OCI-LY7 (cell line): ENCODE results near the gene TPRA1.

ENCODE experiments used
- CTCF ChIP-seq: fragments of 200-600 bp; sonication (generic); conservative IDR thresholded peaks from 2 replicates; pipeline ENCODE4 v1.5.1; 2014; ENCODE audit warnings: mild to moderate bottlenecking, antibody characterized with exemption, low read length, moderate library complexity, mixed read lengths
- EZH2phosphoT487 ChIP-seq: fragments of 200-600 bp; sonication (generic); IDR thresholded peaks from 2 replicates; pipeline ENCODE4 v1.6.1; 2018; ENCODE audit warnings: low read depth, borderline replicate concordance, mild to moderate bottlenecking, mixed run types, antibody characterized with exemption, low read length, moderate library complexity, mixed read lengths

GRCh38 chr3:127632035-127632820 is 41.7 kb upstream of the TPRA1 start:
- no peak for TF ChIP-seq CTCF
- no peak for TF ChIP-seq EZH2phosphoT487
